Fibroblast of lung (primary cell): ENCODE results near the gene ACVR1C. TPM values are rescaled to one million over a fixed set of nuclear protein-coding genes. Genes with fewer than 3 reads are reported as not detected.

Experiments
- DNase-seq, 2 donors: peaks; one replicate each; pipeline versions ENCODE4 v3.0.0 to v3.0.0-alpha.2; 2010; ENCODE audit warnings: low read depth in 2 of 2
- H2AFZ ChIP-seq: 2 replicates; pipeline ENCODE4 v1.5.1; 2012; ENCODE audit warnings: low read length, control low read depth, inconsistent platforms
- H3K27ac ChIP-seq: 2 replicates; pipeline ENCODE4 v1.5.1; 2011; ENCODE audit warnings: low read length, control low read depth; ENCODE audit not compliant: insufficient read depth
- H3K27me3 ChIP-seq: 2 replicates; pipeline ENCODE4 v1.5.1; 2011; ENCODE audit warnings: mild to moderate bottlenecking, low read length; ENCODE audit not compliant: control insufficient read depth, insufficient read depth
- H3K36me3 ChIP-seq: 2 replicates; pipeline ENCODE4 v1.5.1; 2011; ENCODE audit warnings: low read length; ENCODE audit not compliant: control insufficient read depth, insufficient read depth
- H3K4me1 ChIP-seq: 2 replicates; pipeline ENCODE4 v1.5.1; 2011; ENCODE audit warnings: low read length; ENCODE audit not compliant: control insufficient read depth, insufficient read depth; ENCODE audit errors: extremely low read depth
- H3K4me2 ChIP-seq: 2 replicates; pipeline ENCODE4 v1.5.1; 2011; ENCODE audit warnings: low read length, control low read depth; ENCODE audit not compliant: insufficient read depth; ENCODE audit errors: extremely low read depth
- H3K4me3 ChIP-seq, 4 experiments: fragments of 200-600 bp in 1 of 4; sonication (generic) in 1 of 4; replicated peaks in 1 of 4; 2 replicates each; pipeline ENCODE4 v1.5.1; 2011 to 2016; ENCODE audit warnings: low read length in 4 of 4, low read depth in 3 of 4, mild to moderate bottlenecking in 3 of 4, control low read depth in 2 of 4, inconsistent platforms in 1 of 4, mixed read lengths in 1 of 4; ENCODE audit not compliant: insufficient read depth in 1 of 4; ENCODE audit errors: control extremely low read depth in 1 of 4
- H3K79me2 ChIP-seq: 2 replicates; pipeline ENCODE4 v1.5.1; 2012; ENCODE audit warnings: mild to moderate bottlenecking, low read length, inconsistent platforms; ENCODE audit not compliant: control insufficient read depth, insufficient read depth
- H3K9ac ChIP-seq: 2 replicates; pipeline ENCODE4 v1.5.1; 2011; ENCODE audit warnings: mild to moderate bottlenecking, low read length, control low read depth; ENCODE audit not compliant: insufficient read depth
- H3K9me3 ChIP-seq: 2 replicates; pipeline ENCODE4 v1.5.1; 2012; ENCODE audit warnings: low read depth, low read length; ENCODE audit not compliant: control insufficient read depth, insufficient read depth
- H4K20me1 ChIP-seq: 2 replicates; pipeline ENCODE4 v1.5.1; 2011; ENCODE audit warnings: low read length; ENCODE audit not compliant: control insufficient read depth, insufficient read depth; ENCODE audit errors: extremely low read depth
- CTCF ChIP-seq, 2 donors: IDR thresholded peaks in 1 of 2; conservative IDR thresholded peaks in 1 of 2; 1 replicate in 1 of 2; 2 replicates in 1 of 2; pipeline ENCODE4 v1.5.1; 2011 to 2012; ENCODE audit warnings: low read length in 2 of 2, control low read depth in 1 of 2, inconsistent platforms in 1 of 2, low read depth in 1 of 2, mild to moderate bottlenecking in 1 of 2
- EZH2 ChIP-seq: IDR thresholded peaks from 2 replicates; pipeline ENCODE4 v1.5.1; 2012; ENCODE audit warnings: low read length, control low read depth, mild to moderate bottlenecking; ENCODE audit errors: missing control alignments
- polyA plus RNA-seq, 2 donors: library from polyadenylated mRNA; depleted of rRNA in 1 of 2; stranded (reverse) in 1 of 2; unstranded in 1 of 2; fragments of >200 nt; gene quantifications; 2 replicates each; pipeline ENCODE4 v1.2.1, GENCODE V29; 2011 to 2012; ENCODE audit warnings: missing spikeins in 1 of 2
- total RNA-seq: library from RNA; depleted of rRNA; stranded (reverse); fragments of >200 nt; gene quantifications from 2 replicates; pipeline ENCODE4 v1.2.1, GENCODE V29; 2014

Gene ACVR1C
- total and polyA plus RNA-seq, 2 donors (not counting 1 experiment from before 2014, with no cell fraction given): 0.35 to 0.83 TPM

GRCh38 chr2:157504623-157505022 is 124.0 kb downstream of the ACVR1C start:
- no peak for TF ChIP-seq EZH2
- TF ChIP-seq CTCF (conservative IDR thresholded peaks at IDR 0.05 in 1 of 2, IDR thresholded peaks at IDR 0.05 in 1 of 2; ENCODE audit: low read depth in 1 of 2, low read length in 2 of 2): no peak
- Histone ChIP-seq H3K4me3 (no peak overlapping the region), H3K4me1 (no peaks in the 10 kb centered on the region), H3K27ac (no peak overlapping the region), H3K4me2 (no peak overlapping the region), H3K79me2 (no peaks in the 10 kb centered on the region), H3K27me3 (no peaks in the 10 kb centered on the region), H3K9me3 (no peaks in the 10 kb centered on the region), H3K9ac (no peak overlapping the region), H4K20me1 (no peaks in the 10 kb centered on the region), H2AFZ (no peak overlapping the region), H3K36me3 (no peaks in the 10 kb centered on the region)
- DNase-seq: no peak

- Histone ChIP-seq H3K4me3 (no peak overlapping the region), H2AFZ (no peak overlapping the region)
- no peak for DNase-seq
Measured at GRCh38 chr2:157501026-157501425, 127.6 kb downstream of the ACVR1C start.

GRCh38 chr2:157500334-157500733 is 128.3 kb downstream of the ACVR1C start:
- Histone ChIP-seq H2AFZ (no peak overlapping the region), H4K20me1 (no peaks in the 10 kb centered on the region), H3K9ac (no peak overlapping the region), H3K4me1 (no peaks in the 10 kb centered on the region), H3K9me3 (no peaks in the 10 kb centered on the region), H3K4me2 (no peak overlapping the region), H3K27me3 (no peaks in the 10 kb centered on the region), H3K4me3 (no peak overlapping the region), H3K27ac (no peak overlapping the region), H3K36me3 (no peaks in the 10 kb centered on the region), H3K79me2 (no peaks in the 10 kb centered on the region)
- TF ChIP-seq EZH2: no peak
- TF ChIP-seq CTCF (conservative IDR thresholded peaks at IDR 0.05 in 1 of 2, IDR thresholded peaks at IDR 0.05 in 1 of 2; ENCODE audit: low read depth in 1 of 2, low read length in 2 of 2): no peak
- no peak for DNase-seq

More at GRCh38 chr2:157501026-157501425, 127.6 kb downstream of the ACVR1C start:
- Histone ChIP-seq H3K36me3 (no peaks in the 10 kb centered on the region), H3K9me3 (no peaks in the 10 kb centered on the region), H3K27ac (no peak overlapping the region), H3K27me3 (no peaks in the 10 kb centered on the region), H3K79me2 (no peaks in the 10 kb centered on the region), H3K4me2 (no peak overlapping the region), H3K9ac (no peak overlapping the region), H4K20me1 (no peaks in the 10 kb centered on the region), H3K4me1 (no peaks in the 10 kb centered on the region)
- TF ChIP-seq EZH2 (no peak), CTCF (conservative IDR thresholded peaks at IDR 0.05 in 1 of 2, IDR thresholded peaks at IDR 0.05 in 1 of 2; ENCODE audit: low read depth in 1 of 2, low read length in 2 of 2) (no peak)
